Non-pigmented ciliary epithelial cell (primary cell): ENCODE results near the gene KRTAP23-1.

Source experiments
- DNase-seq: peaks from one replicate; pipeline ENCODE4 v3.0.0-alpha.2; 2010; ENCODE audit warnings: low read depth

The KRTAP23-1 gene, protein sequence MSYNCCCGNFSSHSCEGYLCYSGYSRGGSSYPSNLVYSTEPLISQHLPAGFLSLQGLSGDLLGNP

DNA sequence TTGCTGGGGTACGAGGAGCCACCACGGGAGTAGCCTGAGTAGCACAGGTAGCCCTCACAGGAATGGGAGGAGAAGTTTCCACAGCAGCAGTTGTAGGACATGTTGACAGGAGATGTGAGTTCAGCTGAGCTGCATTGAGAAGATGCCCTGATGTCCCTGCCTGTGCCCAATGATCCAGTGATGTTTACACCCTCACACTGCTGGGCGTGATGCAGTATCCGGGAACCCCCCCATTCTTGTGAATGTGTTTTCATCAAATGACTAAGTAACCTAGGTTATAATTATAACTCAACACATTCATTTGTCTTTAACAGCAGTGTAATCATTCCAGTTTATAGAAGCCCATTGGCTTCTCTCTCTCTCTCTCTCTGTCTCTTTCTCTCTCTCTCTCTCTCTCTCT, at the start of gene KRTAP23-1:
Gene KRTAP23-1, minus strand, starts transcription at position 101 of the 400 bp plus-strand sequence. Its CDS starts 0 bp downstream, at position 101.
- DNase-seq: no peak

DNA sequence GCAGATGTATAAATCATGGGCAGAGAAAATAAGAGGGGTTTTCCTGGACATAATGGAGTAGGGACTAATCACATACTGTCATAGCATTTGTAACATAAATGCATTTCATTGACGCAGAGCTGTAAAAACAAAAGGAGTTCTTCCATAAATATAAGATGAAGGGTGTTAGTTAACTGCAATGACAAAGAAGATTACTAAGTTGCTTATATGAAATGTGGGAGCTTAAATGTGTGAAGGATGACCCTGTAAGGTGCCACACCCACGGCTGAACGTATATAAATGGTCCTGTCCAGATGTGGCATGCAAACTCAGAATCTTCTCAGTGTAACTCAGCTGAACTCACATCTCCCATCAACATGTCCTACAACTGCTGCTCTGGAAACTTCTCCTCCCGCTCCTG, 47.3 kb upstream of the KRTAP23-1 start, which contains the start of gene KRTAP13-1:
Gene KRTAP13-1, plus strand, starts transcription at position 301 of the 400 bp plus-strand sequence. Its CDS starts 56 bp downstream, at position 357.
- DNase-seq: no peak

DNA sequence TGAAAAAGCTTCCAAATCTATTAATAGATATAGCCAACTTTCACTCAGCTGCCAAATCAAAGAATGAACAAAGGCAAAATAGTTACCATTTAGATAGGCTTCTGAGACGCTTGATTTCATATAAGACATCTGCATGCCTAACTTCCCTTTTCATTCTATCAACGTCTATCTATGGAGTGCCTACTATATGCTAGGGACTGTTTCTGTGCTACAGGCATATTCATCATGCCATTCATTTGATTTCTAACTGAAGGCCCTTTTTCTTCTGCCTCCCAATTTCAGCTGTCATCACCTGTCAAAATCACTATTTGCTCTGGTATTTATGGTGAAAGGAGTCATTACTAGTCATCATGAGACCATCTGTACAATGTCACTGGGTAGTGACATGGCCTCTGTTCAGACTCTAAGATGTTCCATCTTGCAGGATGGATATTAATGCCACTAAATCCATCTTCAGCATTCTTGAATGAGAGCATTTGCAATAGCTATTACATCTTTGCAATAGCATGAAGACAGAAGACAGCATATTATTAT, 43.2 kb upstream of the KRTAP23-1 start:
- no peak for DNase-seq

DNA sequence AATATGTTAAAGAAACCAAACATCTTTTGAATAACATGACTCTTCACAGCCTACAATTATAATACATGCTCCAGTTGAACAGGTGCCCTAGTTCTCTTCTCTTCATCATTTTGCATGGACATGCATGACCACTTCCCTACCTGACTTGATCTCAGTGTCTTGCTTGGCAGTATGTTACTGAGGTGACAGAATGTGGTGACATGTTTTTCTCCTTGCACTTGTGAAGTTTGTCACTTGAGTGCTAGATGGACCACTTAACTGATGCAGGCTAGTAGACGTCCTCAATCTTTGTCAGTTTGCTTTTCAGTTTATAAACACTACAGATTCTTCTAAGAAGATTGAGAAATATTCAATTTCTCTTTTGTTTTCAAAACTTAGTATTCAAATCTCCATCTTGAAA, 33.8 kb upstream of the KRTAP23-1 start:
- no peak for DNase-seq

DNA sequence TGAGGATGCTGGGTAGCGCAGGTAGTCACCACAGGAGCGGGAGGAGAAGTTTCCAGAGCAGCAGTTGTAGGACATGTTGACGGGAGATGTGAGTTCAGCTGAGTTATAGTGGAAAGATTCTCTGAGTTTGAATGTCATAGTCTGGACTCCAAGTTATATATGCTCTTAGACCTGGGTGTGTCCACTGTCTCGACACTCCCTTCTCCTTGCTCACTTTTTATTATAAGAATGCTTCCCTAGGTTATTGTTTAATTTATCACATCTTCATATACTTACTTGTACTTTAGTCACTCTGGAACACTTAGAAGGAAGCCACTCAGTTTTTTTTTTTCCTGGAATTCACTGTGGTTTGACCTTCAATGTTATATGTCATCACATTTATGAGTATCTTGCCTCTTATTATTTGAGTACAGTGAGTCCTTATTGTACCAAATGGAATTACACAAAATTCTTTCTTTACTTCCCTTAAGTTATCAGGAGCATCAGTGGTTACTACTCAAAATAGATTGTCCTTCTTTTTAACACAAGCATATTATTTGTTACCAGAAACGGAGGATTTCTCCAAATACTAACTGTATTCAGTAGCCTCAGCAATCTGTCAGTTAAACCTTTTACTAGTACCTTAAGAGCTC, 23.8 kb upstream of the KRTAP23-1 start, which contains the start of gene KRTAP13-2:
Gene KRTAP13-2, minus strand, starts transcription at position 133 of the 632 bp plus-strand sequence. Its CDS starts 58 bp downstream, at position 75.
- no peak for DNase-seq

DNA sequence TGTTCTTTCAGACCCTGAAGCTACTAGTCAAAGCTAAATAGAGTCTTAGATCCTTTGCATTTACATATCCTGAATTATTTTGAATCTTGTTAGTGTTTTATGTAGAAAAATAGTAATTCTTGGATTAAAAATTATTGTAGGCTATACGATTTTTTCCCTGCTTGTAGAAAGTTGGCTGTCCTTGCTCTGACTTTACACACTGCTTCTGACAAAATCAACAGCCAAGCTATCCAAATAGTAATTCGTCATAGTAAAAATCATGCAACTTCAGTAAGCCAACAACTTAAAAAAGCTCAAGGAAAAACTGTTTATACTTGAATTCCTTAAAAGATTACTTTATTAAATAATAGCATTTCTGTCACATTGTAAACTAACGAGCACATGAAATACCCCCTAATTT, 7.5 kb upstream of the KRTAP23-1 start:
- DNase-seq: no peak

DNA sequence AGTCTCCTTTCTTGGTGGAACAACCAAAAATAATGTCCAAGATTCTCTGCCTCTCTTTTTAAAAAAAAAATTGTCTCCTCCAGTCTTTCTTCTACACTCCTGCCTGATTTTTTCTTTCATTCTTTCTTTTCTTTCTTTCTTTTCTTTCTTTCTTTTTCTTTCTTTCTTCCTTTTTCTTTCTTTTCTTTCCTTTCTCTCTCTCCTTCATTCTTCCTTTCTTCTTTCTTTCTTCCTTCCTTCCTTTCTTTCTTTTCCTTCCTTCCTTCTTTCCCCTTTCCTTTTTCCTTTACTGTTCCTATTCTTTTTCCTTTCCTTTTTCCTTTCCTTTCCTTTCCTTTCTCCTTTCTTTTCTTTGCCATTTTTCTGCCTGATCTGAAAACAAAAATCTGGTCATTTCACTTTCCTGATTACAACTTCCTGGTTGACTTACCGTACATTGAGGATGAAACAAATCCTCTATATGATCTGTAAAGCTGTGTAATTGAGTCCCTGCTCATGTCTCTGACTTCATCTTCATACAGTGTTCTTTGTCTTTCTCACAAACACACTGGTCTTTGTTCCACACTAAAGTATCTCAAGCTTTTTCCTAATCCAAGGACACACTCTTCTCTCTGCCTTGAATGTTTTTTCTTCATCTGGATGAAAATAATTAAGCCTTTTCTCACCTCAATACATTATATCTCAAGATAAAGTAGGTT, 6.1 kb upstream of the KRTAP23-1 start:
- no peak for DNase-seq

DNA sequence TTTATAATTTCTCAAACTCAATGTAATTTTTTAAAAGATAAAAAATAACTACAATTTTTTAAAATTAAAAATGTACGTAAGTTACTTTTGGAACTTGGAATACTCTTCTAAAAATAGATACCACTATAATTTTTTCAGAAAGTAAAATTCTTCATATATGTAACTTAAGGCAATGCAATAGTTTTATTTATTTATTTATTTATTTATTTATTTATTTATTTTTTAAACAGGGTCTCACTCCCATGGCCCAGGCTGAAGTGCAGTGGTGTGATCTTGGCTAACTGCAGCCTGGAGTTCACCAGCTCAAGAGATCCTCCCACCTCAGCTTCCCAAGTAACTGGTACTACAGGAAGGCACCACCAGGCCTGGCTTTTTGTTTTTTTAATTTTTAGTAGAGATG, 3.1 kb upstream of the KRTAP23-1 start:
- DNase-seq: no peak

DNA sequence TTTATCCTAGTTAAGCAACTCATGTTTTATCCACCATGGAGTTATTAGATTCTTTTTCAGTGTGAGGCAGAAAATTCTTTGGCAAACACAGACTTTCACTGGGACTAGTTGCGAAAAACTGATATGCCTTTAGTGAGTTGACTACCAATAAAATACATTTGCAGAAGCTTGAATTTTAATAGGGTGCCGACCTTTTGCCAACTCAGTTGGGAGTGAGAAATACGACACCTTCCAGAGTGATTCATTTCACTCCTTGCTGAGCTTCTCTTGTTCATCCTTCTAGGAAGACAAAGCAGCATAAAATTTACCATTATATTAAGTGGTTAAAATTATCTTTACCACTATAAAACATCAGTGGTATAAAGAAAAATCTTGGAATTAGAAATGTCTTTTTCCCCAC, 1.2 kb upstream of the KRTAP23-1 start:
- no peak for DNase-seq

DNA sequence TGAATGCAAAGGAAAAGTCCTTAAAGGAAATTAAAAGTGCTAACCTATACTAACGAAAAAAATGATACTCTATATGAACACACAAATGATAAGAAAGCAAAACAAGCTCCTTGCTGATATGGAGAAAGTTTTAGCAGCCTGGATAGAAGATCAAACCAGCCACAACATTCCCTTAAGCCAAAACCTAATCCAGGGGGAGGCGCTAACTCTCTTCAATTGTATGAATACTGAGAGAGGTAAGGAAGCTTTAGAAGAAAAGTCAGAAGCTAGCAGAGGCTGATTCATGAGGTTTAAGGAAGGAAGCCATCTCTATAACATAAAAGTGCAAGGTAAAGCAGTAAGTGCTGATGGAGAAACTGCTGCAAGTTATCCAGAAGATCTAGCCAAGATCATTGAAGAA, 3.4 kb downstream of the KRTAP23-1 start:
- DNase-seq: no peak

DNA sequence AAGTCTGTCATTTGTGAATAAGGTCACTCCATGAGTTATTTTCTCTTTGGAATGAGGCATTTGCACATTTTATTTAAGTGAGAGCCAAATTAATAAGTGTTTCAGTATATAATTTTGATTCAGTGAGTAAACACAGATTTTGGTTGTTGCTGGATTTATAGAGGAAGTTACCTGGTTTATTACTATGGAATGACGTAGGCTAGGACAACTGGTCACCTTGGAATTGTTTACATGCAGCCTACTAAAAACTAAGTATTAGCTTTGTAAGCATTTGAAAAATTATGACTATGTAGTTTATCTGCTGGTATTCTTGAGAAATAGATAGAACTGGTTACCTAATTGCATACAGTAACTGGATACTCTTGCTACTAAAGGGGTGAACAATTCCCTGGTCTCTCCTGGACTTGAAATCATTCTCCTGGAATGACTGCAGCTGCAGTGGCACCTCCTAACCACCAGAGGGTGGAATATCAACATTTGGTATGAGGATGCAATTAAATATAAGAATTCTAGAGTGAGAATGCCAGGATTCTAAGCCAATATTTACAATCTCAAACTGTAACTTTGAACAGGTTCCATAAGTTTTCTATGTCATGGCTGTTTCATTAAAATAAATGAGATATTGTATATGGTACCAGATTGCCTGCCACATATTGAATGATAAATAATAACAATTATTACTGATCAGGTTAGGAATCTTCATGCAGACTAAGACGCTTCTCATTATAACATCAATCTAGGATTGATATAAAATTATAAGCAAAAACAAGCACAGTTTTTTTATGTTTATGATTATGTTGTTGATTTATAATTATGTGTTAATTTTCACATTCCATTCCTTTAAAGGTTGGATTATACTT, 7.5 kb downstream of the KRTAP23-1 start:
- no peak for DNase-seq

DNA sequence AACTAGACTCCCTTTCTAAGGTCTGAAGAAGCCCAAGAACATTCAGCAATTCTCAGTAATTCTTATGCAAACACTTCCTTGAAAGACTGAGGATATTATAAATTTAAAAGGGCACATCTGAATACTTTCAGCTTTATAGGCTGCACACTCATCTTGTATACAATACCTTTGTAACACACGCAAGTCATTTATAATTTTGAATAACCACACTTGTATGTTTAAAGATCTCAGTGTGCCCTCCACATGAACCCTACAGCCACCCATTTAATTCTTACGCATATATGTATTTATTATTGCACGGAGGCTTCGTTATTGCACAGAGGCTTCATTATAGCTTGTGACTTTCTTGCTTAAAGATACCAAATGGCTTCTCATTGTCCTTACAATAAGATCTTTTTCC, 9.7 kb downstream of the KRTAP23-1 start:
- DNase-seq: no peak

DNA sequence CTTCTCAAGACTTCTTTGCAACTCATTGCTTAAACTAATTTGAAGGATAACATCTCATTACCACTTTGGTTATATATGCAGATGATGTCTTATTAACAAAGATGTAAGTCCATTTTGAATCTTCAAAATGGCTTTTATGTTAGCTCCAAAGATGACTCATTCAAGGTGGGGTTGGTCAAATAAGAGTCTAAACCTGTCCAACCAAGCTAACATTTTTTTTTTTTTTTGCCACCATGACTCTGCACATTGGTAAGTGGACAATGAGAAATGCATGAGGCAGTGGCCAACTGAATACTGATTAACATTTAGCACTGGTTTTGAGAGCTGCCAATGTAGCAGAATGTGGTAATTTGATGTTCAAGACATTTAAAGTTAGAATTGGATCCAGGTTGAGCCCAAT, 10.6 kb downstream of the KRTAP23-1 start:
- no peak for DNase-seq

DNA sequence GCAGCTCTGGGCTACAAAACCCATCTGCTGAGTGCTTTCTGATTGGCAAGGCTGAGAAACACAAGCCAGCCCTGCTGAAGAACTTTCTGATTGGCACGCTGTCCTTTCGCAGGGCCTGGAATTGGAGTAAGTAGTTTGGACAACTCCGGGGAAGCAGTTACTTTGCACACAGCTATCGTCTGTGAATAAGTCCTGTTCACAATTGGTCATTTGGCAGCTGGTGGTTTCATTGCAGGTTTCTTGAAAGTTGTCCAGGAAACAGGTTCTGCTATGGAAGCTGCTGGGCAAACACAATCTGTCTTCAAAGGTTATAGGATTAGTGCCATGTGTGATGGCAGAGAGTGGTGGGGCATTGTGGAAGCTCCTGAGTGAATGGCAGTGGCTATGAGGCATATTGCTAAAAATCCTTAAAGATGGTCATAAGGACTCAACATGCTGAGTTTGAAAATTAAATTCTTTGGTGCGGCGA, 11.1 kb downstream of the KRTAP23-1 start, which contains the start of gene KRTAP27-1:
Gene KRTAP27-1, minus strand, starts transcription at position 419 of the 469 bp plus-strand sequence. Its CDS starts 26 bp downstream, at position 393.
- DNase-seq: no peak

DNA sequence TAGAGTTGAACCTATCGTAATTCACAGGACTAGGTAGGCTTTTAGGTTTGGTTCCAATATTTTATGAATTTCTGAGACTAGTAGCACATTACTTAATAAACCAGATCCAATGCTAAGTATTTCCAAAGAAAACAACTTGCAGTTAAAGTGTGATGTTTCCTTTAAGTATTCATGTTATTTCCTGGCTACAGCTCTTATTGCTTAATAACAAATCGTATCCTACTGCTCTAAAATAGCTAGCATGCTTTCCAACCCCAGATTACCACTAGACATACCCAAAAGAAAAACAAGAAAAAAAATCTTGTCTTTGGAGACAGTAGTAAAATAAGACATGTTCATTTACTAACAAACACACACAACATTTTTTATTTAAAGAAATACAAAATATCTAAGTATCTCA, 11.8 kb downstream of the KRTAP23-1 start:
- DNase-seq: no peak

DNA sequence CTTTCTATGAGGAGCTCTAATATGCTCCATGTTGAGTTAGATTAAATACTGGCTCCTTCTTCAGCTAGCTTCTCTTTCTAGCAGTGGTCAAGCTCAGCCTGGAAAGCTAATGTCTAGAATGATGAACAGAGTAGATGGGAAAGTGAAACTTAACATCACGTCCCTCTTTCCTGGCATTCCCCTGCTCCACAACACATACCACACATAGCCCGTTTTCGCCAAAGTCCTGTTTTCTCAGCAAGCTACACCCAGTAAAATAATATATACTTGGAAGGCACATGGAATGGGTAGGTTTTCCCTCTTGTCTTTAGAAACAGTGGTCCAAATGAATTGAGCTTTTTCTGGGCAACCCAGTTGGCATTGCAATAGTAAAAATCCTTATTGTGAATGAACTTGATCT, 14.7 kb downstream of the KRTAP23-1 start:
- no peak for DNase-seq

DNA sequence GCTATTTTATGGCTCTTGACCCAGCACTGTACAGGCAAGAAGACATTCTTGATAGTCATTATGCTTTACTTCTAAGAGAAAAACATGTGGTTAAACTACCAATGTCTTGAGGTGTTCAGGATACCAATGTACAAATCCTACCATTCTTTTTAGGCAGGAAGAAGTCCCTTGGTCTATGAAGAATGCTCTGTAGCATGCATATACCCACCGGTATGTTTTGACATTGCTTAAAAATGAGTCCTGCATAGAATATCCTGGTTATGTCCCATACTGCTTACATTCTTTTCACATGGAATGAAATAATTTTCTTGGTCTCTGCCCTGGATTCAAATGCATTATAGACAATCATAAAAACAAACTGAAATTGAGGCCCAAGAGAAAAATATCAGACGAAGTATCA, 15.7 kb downstream of the KRTAP23-1 start:
- DNase-seq: no peak

DNA sequence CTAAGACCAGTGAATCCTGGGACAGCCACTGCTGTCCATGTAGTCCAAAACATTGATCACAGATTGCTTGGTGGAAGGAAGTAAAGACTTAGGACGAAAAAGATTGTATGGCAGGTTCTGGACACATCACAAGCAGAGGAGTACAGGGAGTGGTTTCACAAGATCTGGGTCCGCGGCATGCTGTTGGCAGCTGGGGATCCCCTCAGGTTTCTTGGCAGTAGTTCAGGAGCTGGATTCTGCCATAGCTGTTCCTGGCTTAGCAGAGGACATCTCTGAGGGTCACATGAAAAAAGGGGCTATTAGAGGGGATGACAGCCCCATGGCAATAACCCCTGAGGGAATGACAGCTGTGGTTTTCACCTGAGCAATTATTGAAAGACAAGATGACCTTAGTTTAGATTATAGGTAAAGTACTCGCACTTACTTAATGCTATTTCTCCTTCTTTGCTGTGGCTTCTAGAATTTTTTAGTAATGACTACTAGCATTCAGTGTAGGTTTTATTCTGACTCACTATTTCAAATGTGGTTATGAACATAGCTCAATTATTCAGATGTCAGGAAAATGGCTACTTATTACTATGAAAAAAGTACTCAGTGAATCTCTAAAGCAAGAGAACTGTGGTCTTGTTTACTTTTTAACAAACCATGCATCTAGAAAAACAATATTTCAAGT, 19.1 kb downstream of the KRTAP23-1 start:
- no peak for DNase-seq

DNA sequence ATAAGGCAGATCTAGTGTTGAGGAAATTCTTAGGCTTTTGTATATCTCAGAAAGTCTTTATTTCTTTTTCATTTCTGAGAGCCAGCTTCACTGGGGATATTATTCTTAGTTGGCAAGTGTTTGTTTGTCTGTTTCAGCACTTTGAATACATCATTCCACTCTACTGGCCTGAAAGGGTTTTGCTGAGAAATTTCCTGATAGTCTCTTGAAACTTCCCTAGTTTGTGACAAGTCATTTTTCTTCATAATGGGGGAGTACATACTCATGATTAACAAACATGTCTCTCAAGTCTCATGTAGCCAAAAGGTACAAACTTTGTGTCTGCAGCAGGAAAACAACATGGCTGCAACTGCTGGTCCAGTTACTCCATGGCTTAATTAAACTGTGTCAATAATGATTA, 22.0 kb downstream of the KRTAP23-1 start:
- no peak for DNase-seq

DNA sequence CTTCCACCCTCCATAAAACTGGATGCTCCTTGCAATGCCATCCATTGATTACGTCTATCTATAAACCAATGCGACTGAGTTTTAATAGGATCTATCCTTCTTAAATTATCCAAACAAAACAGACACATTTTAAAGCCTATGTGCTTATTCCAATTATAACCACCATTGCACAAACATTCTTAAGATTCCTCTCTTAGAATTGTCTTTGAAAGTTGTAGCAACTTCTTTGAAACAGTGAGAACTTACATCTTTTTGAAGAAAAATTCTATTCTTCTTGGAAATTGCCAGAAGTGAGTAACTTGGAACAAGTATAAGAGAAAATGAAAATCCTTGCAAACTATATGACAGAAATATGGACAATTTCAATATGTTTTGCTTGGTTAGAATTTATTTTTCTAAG, 28.2 kb downstream of the KRTAP23-1 start, which contains the start of gene KRTAP26-1:
Gene KRTAP26-1, minus strand, starts transcription at position 101 of the 400 bp plus-strand sequence. CDS start 280 bp downstream, outside the sequence.
- no peak for DNase-seq

DNA sequence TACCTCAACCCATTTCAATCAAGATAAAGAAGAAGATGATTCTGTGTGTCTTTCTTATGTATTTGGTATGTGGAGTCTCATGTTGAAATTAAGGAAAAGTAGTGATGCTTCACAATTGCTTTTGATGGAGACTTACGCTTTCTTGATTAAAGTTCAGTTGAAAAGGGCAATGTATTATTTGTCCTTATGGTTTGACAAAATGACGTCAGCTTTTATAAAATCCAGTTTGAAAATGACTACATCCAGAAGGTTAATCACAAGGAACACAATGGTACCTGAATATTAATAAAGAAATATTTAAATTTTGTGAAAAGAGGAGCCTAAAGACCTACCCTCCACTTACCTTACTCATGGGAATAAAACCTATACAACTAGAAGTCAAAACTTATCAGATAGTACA, 32.7 kb downstream of the KRTAP23-1 start:
- no peak for DNase-seq
